Mucosa of rectum (tissue), 2 donors: ENCODE results near the gene ANP32B.

Source experiments
- H3K27ac ChIP-seq, 2 donors: one replicate each; pipeline ENCODE4 v1.7.0; 2013; ENCODE audit warnings: inconsistent platforms in 2 of 2, low read depth in 2 of 2, low read length in 2 of 2
- H3K27me3 ChIP-seq, 2 donors: one replicate each; pipeline ENCODE4 v1.7.0; 2013; ENCODE audit warnings: low read length in 2 of 2; ENCODE audit not compliant: control insufficient read depth in 2 of 2, insufficient read depth in 2 of 2
- H3K36me3 ChIP-seq, 2 donors: one replicate each; pipeline ENCODE4 v1.7.0; 2013; ENCODE audit warnings: low read length in 2 of 2; ENCODE audit not compliant: control insufficient read depth in 2 of 2, insufficient read depth in 2 of 2
- H3K4me1 ChIP-seq, 2 donors: one replicate each; pipeline ENCODE4 v1.7.0; 2013; ENCODE audit warnings: low read length in 2 of 2, mild to moderate bottlenecking in 1 of 2; ENCODE audit not compliant: control insufficient read depth in 2 of 2, insufficient read depth in 2 of 2
- H3K4me3 ChIP-seq, 2 donors: one replicate each; pipeline ENCODE4 v1.7.0; 2013; ENCODE audit warnings: low read length in 2 of 2
- H3K9ac ChIP-seq, 2 donors: one replicate each; pipeline ENCODE4 v1.7.0; 2013; ENCODE audit warnings: low read length in 2 of 2, low read depth in 1 of 2, mild to moderate bottlenecking in 1 of 2
- H3K9me3 ChIP-seq, 2 donors: one replicate each; pipeline ENCODE4 v1.7.0; 2013; ENCODE audit warnings: low read length in 2 of 2; ENCODE audit not compliant: control insufficient read depth in 2 of 2
- donor health status: healthy.
- donor health status: Normal muscosa, but diverticular disease.

Gene ANP32B

DNA sequence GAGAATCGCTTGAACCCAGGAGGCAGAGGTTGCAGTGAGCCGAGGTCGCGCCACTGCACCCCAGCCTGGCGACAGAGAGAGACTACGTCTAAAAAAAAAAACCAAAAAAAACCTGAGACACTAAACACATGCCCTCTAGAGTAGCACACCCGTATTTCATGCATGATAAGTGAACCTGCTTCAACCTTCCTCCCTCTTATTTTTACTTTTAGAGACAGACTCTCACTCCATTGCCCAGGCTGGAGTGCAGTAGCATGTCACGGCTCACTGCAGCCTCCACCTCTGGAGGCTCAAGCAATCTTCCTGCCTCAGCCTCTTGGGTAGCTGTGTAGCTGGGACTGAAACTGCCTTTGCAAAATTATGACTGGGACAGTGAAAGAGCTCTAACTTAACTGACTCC is 55.8 kb downstream of the ANP32B start:
- no peak overlapping the region for H3K27ac ChIP-seq
- no peak overlapping the region for H3K9ac ChIP-seq
- H3K4me1 ChIP-seq = peaks cover 3 to 10% of the 10 kb centered on the region in 2 donors
- no peaks in the 10 kb centered on the region for H3K36me3 ChIP-seq
- no peak overlapping the region for H3K4me3 ChIP-seq
- no peaks in the 10 kb centered on the region for H3K27me3 ChIP-seq
- no peaks in the 10 kb centered on the region for H3K9me3 ChIP-seq

DNA sequence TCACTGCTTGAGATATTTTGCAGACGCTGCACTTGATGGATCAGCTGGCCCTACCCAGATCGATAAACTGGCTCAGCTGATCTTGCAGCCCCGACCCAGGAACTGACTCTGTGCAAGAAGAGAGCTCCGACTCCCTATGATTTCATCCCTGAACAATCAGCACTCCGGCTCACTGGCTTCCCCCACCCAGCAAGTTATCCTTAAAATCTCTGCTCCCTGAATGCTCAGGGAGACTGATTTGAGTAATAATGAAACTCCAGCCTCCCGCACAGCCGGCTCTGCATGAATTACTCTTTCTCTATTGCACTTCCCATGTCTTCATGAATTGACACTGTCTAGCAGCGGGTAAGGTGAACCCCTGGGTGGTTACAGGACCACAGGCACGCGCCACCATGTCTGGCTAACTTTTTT is 56.5 kb downstream of the ANP32B start:
- no peak overlapping the region for H3K9ac ChIP-seq
- H3K4me3 ChIP-seq = peak overlapping the region in 1 of 2 donors; percentile 13
- H3K9me3 ChIP-seq = no peaks in the 10 kb centered on the region
- H3K27me3 ChIP-seq = no peaks in the 10 kb centered on the region
- H3K27ac ChIP-seq = no peak overlapping the region
- H3K36me3 ChIP-seq = no peaks in the 10 kb centered on the region
- peaks cover 1 to 10% of the 10 kb centered on the region in 2 donors for H3K4me1 ChIP-seq

DNA sequence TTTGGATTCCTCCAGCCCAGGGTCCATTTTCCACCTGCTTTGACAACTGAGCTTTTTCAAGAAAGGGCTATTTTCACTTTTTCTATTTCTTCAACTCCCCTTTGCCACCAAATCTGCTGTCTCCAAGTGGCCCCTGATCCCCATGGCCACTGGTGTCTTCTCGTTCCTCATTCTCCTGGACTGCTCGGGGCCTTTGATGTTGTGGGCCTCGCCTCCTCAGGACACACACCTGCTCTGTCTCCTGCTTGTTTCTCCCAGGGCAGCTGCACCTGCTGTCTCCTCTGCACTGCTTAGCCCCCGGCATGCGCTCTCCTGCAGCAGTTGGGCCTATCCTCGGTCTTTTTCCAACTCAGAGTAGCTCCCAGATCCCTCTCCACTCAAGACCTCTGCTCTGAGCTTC is 57.1 kb downstream of the ANP32B start:
- Histone ChIP-seq H3K27me3 (no peaks in the 10 kb centered on the region), H3K9me3 (no peaks in the 10 kb centered on the region), H3K4me3 (no peak overlapping the region), H3K4me1 (peaks cover 0 to 10% of the 10 kb centered on the region in 2 donors), H3K9ac (no peak overlapping the region), H3K36me3 (no peaks in the 10 kb centered on the region), H3K27ac (no peak overlapping the region)

DNA sequence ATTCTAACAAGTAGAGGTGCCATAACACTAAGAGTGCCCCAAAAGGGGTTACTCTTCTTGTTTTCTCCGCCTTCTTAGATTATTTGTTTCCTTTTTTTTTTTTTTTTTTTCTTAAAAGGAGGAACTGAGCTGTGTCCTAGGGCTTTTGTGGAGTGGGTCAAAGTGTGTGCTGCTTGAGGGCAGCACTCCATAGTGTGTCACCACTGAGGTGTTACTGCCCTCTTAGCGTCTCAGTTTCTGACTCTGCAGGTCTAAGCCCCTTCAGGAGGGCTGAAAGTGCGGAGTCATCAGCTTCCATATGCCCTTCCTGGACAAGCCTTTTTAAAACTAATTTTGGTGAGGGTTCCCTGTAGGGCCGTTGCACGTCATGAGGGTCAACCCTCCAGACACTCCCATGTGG is 60.8 kb downstream of the ANP32B start:
- no peak overlapping the region for H3K4me3 ChIP-seq
- H3K9ac ChIP-seq = no peak overlapping the region
- no peak overlapping the region for H3K27ac ChIP-seq
- no peaks in the 10 kb centered on the region for H3K36me3 ChIP-seq
- H3K9me3 ChIP-seq = no peaks in the 10 kb centered on the region
- H3K4me1 ChIP-seq = peaks cover 0 to 3% of the 10 kb centered on the region in 2 donors
- no peaks in the 10 kb centered on the region for H3K27me3 ChIP-seq

DNA sequence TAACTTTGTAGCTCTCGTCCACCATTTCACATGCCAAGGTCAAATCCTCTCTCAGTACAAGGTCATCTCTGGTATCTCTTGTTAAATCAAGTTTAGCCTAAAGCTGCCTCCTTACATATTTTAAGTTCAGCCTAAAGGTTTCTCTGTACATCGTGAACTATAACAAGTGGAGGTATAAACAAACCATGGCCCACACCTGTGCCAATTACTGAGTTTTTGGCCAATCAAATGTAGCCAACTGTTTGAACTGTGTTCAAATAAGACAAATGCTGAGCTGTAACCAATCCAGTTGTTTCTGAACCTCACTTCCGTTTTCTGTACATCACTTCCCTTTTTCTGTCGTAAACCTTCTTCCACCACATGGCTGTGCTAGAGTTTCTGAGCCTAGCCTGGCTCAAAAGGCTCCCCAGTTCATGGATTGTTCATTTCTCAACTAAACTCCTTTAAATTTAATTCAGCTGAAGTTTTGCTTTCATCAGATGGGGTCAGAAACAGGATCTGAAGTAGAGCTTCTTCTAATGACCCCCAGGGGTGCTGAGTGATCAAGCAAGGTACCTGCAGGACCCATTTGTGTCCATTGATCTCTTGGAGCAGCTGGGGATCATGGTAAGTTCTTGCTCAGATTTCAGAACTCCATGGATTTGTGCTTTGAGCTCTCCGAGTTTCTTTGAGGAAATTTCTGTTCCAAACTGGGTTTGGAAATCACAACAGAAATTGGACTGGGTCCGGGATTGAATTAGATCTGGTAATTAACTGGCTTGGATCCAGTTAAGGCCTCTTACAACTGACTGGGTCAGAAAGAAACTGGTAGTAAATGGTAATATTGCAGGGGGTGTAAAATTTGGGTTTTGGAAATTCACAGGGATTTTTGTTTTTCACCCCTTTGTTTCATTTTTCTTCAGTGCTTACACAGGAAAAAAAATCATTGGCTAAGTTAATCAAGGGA is 62.4 kb downstream of the ANP32B start:
- Histone ChIP-seq H3K4me3 (peak overlapping the region in 1 of 2 donors; percentile 66), H3K27ac (no peak overlapping the region), H3K36me3 (no peaks in the 10 kb centered on the region), H3K9ac (no peak overlapping the region), H3K27me3 (no peaks in the 10 kb centered on the region), H3K4me1 (no peaks in the 10 kb centered on the region), H3K9me3 (no peaks in the 10 kb centered on the region)

DNA sequence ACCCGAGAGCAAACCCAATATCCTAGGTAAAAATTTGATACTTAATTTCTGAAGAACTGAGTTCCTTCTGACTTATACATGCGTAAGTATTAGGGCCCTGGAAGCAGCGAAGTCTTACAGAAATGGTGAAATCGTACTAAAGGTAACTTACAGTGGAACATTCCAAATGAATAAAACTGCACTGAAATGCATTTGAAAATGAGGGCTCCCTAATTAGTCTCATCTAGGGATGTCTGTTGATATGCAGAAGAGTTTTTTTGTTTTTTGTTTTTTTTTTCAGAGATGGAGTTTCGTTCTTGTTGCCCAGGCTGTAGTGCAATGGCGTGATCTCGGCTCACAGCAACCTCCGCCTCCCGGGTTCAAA is 63.0 kb downstream of the ANP32B start:
- no peaks in the 10 kb centered on the region for H3K27me3 ChIP-seq
- H3K4me3 ChIP-seq = peak overlapping the region in 1 of 2 donors; percentile 66
- no peak overlapping the region for H3K9ac ChIP-seq
- no peaks in the 10 kb centered on the region for H3K4me1 ChIP-seq
- H3K27ac ChIP-seq = no peak overlapping the region
- H3K36me3 ChIP-seq = no peaks in the 10 kb centered on the region
- no peaks in the 10 kb centered on the region for H3K9me3 ChIP-seq

DNA sequence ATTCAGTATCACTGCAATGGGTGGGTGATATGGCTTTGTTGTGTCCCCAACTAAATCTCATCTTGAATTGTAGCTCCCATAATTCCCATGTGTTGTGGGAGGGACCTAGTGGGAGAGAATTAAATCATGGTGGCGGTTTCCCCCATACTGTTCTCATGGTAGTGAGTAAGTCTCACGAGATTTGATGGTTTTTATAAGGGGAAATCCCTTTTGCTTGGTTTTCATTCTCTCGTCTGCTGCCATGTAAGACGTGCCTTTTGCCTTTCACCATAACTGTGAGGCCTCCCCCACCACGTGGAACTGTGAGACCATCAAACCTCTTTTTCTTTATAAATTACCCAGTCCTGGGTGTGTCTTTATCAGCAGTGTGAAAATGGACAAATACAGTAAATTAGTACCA is 63.9 kb downstream of the ANP32B start:
- Histone ChIP-seq H3K4me1 (no peaks in the 10 kb centered on the region), H3K36me3 (no peaks in the 10 kb centered on the region), H3K27ac (no peak overlapping the region), H3K27me3 (no peaks in the 10 kb centered on the region), H3K9me3 (no peaks in the 10 kb centered on the region), H3K4me3 (no peak overlapping the region), H3K9ac (no peak overlapping the region)

DNA sequence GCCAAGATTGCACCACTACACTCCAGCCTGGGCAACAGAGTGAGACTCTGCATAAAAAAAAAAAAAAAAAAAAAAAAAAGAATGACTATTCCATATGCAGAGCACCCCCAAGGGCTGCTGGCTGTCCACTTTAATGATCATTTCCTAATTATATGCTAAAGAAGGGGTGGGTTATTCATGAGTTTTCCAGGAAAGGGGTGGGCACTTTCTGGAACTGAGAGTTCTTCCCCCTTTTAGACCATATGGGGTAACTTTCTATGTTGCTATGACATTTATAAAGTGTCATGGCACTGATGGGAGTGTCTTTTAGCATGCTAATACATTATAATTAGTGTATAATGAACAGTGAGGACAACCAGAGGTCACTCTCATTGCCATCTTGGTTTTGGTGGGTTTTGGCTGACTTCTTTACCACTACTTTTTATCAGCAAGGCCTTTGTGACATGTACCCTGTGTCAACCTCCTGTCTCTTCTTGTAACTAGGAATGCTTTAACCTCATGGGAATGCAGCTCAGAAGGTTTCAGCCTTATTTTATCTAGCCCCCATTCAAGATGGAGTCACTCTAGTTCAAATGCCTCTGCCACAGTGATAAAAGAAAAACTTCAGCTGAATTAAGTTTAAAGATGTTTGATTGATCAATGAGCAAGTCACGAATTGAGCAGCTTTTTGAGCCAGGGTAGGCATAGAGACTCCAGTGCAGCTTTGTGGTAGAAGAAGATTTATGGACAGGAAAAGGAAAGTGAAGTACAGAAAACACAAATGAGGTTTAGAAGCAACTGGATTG is 66.3 kb downstream of the ANP32B start:
- H3K27me3 ChIP-seq = no peaks in the 10 kb centered on the region
- no peaks in the 10 kb centered on the region for H3K36me3 ChIP-seq
- no peak overlapping the region for H3K4me3 ChIP-seq
- no peaks in the 10 kb centered on the region for H3K9me3 ChIP-seq
- H3K27ac ChIP-seq = no peak overlapping the region
- H3K4me1 ChIP-seq = no peaks in the 10 kb centered on the region
- H3K9ac ChIP-seq = no peak overlapping the region

DNA sequence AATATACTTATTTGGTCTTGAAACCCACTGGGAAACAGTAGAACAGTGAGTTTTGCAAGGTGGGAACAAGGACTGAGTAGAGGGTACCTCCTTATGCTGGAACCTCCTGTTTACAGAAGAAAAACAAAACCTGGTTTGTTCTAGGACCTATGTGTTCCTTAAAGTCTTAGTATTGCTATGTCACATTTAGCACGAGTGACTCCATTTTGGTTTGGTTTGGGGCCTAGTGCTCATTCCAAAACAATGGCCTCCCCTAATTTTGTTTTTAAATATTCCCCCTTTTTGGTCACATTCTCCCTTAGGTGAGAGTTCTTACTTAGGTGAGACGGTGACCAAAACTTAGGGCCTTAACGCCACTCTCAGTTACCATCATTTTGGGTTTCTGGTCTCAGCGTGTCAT is 67.2 kb downstream of the ANP32B start:
- Histone ChIP-seq H3K9me3 (no peaks in the 10 kb centered on the region), H3K9ac (no peak overlapping the region), H3K36me3 (no peaks in the 10 kb centered on the region), H3K27me3 (no peaks in the 10 kb centered on the region), H3K4me1 (no peaks in the 10 kb centered on the region), H3K4me3 (no peak overlapping the region), H3K27ac (no peak overlapping the region)

DNA sequence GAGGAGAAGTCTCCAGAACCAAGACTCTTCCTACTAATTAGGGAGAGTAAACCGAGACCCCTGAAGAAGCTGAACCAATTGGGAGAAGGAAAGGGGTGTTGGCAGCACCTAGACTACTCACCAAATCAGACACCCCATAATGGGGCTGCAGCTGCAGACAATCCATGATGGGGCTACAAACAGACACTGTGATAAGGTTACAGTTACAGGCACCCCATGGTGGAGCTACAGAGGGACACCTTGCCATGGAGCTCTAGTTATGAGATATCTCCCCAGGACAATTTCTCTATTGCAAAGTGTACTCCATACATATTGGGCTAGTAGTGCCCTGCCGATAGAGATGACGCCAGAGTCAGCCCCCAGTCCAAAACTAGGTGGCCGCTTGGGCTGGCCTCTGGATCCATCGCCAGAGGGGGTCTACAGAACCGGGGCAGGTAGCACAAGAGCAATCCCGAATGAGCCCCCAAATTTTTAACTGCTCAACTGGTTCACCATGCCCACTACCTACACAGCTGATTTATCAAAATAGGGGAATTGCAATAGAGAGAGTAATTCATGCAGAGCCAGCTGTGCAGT is 71.3 kb downstream of the ANP32B start:
- no peaks in the 10 kb centered on the region for H3K36me3 ChIP-seq
- no peak overlapping the region for H3K27ac ChIP-seq
- no peak overlapping the region for H3K9ac ChIP-seq
- H3K27me3 ChIP-seq = no peaks in the 10 kb centered on the region
- H3K4me3 ChIP-seq = no peak overlapping the region
- H3K4me1 ChIP-seq = peaks cover 13% of the 10 kb centered on the region in 2 donors
- H3K9me3 ChIP-seq = no peaks in the 10 kb centered on the region
